ENCODE data around the gene TTC22.

- TF ChIP-seq CTCF (conservative IDR thresholded peaks at IDR 0.05; ENCODE audit: low read length) (no peak), EZH2phosphoT487 (IDR thresholded peaks at IDR 0.05; ENCODE audit: borderline replicate concordance) (no peak)
These were observed 6.6 kb upstream of the TTC22 start for GRCh38 chr1:54807756-54808155.
